ENCODE results near the gene USP54. TPM values are rescaled to one million over a fixed set of nuclear protein-coding genes. Genes with fewer than 3 reads are reported as not detected.

USP54 gene
- total and polyA plus RNA-seq, 9 donors = 8.0 to 72.7 (median 32.0) TPM

DNA sequence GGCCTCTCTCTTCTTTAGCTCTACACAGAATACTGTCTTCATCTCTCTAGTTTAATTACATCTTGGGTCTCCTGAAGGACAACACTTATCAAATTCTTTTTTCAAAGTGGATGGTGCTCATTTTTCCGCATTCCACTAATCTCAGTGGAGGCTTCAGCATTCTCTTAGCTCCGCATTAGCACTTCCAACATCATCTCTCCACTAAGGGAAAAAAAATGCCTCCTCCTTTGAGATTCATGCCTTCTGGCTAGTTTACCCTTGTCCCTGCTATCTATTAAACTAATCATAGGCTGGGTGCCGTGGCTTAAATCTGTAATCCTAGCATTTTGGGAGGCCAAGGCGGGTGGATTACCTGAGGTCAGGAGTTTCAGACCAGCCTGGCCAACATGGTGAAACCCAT is 104.5 kb downstream of the USP54 start:
- Histone ChIP-seq H3K36me3 (no peaks in the 10 kb centered on the region), H3K27me3 (no peaks in the 10 kb centered on the region), H3K4me3 (no peak overlapping the region), H3K27ac (no peak overlapping the region), H3K9me3 (no peaks in the 10 kb centered on the region), H3K4me1 (ENCODE audit: insufficient read depth) (peaks cover 2% of the 10 kb centered on the region)
- WGBS, 3 donors = 97 to 99% (median 99%) methylated on average over 4 of the region's 4 CpGs
- no peak for DNase-seq
- intact Hi-C loops (cut with DNase I) = no loop called here
- TF ChIP-seq EP300 (IDR thresholded peaks at IDR 0.05) = no peak
- no peak for TF ChIP-seq POLR2A (IDR thresholded peaks at IDR 0.05)
- TF ChIP-seq, protein P1, sequence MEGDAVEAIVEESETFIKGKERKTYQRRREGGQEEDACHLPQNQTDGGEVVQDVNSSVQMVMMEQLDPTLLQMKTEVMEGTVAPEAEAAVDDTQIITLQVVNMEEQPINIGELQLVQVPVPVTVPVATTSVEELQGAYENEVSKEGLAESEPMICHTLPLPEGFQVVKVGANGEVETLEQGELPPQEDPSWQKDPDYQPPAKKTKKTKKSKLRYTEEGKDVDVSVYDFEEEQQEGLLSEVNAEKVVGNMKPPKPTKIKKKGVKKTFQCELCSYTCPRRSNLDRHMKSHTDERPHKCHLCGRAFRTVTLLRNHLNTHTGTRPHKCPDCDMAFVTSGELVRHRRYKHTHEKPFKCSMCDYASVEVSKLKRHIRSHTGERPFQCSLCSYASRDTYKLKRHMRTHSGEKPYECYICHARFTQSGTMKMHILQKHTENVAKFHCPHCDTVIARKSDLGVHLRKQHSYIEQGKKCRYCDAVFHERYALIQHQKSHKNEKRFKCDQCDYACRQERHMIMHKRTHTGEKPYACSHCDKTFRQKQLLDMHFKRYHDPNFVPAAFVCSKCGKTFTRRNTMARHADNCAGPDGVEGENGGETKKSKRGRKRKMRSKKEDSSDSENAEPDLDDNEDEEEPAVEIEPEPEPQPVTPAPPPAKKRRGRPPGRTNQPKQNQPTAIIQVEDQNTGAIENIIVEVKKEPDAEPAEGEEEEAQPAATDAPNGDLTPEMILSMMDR (IDR thresholded peaks at IDR 0.05) = no peak

GRCh38 chr10:73485320-73485719 is 105.8 kb downstream of the USP54 start:
- H3K27me3 ChIP-seq = no peaks in the 10 kb centered on the region
- peaks cover 2% of the 10 kb centered on the region for H3K4me1 ChIP-seq (ENCODE audit: insufficient read depth)
- no peaks in the 10 kb centered on the region for H3K9me3 ChIP-seq
- intact Hi-C loops (cut with DNase I) = no loop called here
- TF ChIP-seq EP300 (IDR thresholded peaks at IDR 0.05) (no peak), POLR2A (IDR thresholded peaks at IDR 0.05) (no peak)
- TF ChIP-seq, protein P1 (IDR thresholded peaks at IDR 0.05) = no peak
- no peaks in the 10 kb centered on the region for H3K36me3 ChIP-seq
- H3K4me3 ChIP-seq = no peak overlapping the region
- H3K27ac ChIP-seq = no peak overlapping the region
- DNase-seq = no peak
- WGBS, 3 donors = 70 to 84% (median 76%) methylated on average over 1 of the region's 1 CpG

DNA sequence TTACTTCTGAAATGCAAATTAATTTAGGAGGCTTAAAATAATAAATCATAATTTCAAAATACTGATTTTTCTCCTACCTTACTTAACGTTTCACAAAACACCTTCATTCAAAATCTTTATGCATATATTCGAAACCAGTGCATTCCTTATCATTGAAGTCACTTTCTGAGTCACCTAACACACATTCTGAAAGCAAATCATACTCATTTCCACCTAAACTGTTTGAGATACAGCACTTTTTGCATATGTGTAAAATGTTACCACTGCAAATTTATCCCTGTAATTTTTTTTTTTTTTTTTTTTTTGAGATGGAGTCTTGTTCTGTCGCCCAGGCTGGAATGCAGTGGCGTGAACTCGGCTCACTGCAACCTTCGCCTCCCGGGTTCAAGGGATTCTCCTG is 111.0 kb downstream of the USP54 start:
- WGBS, 3 donors = 80 to 81% (median 81%) methylated on average over 7 of the region's 7 CpGs
- intact Hi-C loops (cut with DNase I) = no loop called here
- Histone ChIP-seq H3K27me3 (no peaks in the 10 kb centered on the region), H3K27ac (no peak overlapping the region), H3K4me1 (ENCODE audit: insufficient read depth) (no peaks in the 10 kb centered on the region), H3K4me3 (no peak overlapping the region), H3K36me3 (no peaks in the 10 kb centered on the region), H3K9me3 (no peaks in the 10 kb centered on the region)
- TF ChIP-seq EP300 (IDR thresholded peaks at IDR 0.05) = no peak
- TF ChIP-seq, protein P1 (IDR thresholded peaks at IDR 0.05) = no peak
- TF ChIP-seq POLR2A (IDR thresholded peaks at IDR 0.05) = no peak
- DNase-seq = no peak

GRCh38 chr10:73478636-73479035 is 112.5 kb downstream of the USP54 start:
- TF ChIP-seq POLR2A (IDR thresholded peaks at IDR 0.05) (no peak), EP300 (IDR thresholded peaks at IDR 0.05) (no peak)
- TF ChIP-seq, protein P1 (IDR thresholded peaks at IDR 0.05) = no peak
- Histone ChIP-seq H3K4me1 (ENCODE audit: insufficient read depth) (no peaks in the 10 kb centered on the region), H3K36me3 (no peaks in the 10 kb centered on the region), H3K9me3 (no peaks in the 10 kb centered on the region), H3K27me3 (no peaks in the 10 kb centered on the region), H3K27ac (no peak overlapping the region), H3K4me3 (no peak overlapping the region)
- no peak for DNase-seq
- intact Hi-C loops (cut with DNase I) = no loop called here
- WGBS, 3 donors = 83 to 85% (median 84%) methylated on average over 3 of the region's 3 CpGs

Measured in ovary (tissue), 9 donors.